ENCODE measurements around the gene SYT6. TPM values are rescaled to one million over a fixed set of nuclear protein-coding genes. Genes with fewer than 3 reads are reported as not detected.

The SYT6 gene
- total RNA-seq, 2 experiments from 2014 or later = not detected

DNA sequence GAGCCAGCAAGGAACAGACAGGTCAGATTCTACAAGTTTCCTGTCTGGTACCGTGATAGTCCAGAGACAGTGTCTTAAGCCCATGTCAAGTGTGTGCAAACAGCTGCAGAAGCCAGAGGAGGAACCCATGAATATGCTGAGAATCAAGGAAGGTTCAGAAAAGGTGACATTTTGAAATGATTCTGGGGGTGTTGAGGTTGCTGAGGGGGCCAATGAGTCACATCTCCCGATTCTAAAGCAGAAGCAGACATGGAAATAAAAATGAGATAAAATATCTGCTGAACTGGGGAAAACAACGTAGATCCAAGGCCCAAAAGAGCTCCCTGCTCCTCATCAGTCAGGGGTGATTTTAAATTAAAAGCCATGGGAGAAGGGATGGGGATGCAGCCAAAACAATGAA lies 15.8 kb upstream of the SYT6 start:
- POLR2A ChIA-PET = no interaction called here
- DNase-seq = no peak
- CTCF ChIA-PET = no interaction called here

DNA sequence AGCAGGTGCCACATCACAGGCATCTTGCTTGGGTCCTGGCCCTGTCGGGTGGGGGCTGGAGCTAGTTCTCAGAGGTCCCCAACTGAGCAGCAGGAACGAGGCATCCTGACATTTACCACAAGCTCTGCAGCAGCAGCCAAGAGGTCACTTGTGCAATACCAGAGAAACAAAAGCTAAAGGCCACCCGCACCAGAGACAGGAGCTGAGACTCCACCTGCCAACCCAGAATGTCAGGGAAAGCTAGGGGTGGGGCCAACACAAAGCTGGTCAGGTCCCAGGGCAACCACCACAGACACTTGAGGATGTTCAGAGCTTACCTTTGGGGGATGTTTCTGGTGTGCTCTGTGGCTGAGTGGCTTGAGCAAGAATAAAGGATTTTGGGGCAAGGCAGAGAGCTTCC lies 13.6 kb upstream of the SYT6 start:
- H3K4me1 Mint-ChIP-seq = no peaks in the 10 kb centered on the region
- no peaks in the 10 kb centered on the region for H3K36me3 Mint-ChIP-seq (ENCODE audit: low read depth)
- H3K9me3 Mint-ChIP-seq = no peaks in the 10 kb centered on the region
- DNase-seq = no peak
- ChIA-PET POLR2A (no interaction called here), CTCF (no interaction called here)
- no peak overlapping the region for H3K4me3 Mint-ChIP-seq
- peaks cover 2% of the 10 kb centered on the region for H3K27me3 Mint-ChIP-seq
- H3K27ac Mint-ChIP-seq = no peak overlapping the region

More for the DNA sequence above, 15.8 kb upstream of the SYT6 start:
- Mint-ChIP-seq H3K4me3 (no peak overlapping the region), H3K36me3 (ENCODE audit: low read depth) (no peaks in the 10 kb centered on the region), H3K4me1 (no peaks in the 10 kb centered on the region), H3K9me3 (no peaks in the 10 kb centered on the region), H3K27me3 (no peaks in the 10 kb centered on the region), H3K27ac (no peak overlapping the region)

DNA sequence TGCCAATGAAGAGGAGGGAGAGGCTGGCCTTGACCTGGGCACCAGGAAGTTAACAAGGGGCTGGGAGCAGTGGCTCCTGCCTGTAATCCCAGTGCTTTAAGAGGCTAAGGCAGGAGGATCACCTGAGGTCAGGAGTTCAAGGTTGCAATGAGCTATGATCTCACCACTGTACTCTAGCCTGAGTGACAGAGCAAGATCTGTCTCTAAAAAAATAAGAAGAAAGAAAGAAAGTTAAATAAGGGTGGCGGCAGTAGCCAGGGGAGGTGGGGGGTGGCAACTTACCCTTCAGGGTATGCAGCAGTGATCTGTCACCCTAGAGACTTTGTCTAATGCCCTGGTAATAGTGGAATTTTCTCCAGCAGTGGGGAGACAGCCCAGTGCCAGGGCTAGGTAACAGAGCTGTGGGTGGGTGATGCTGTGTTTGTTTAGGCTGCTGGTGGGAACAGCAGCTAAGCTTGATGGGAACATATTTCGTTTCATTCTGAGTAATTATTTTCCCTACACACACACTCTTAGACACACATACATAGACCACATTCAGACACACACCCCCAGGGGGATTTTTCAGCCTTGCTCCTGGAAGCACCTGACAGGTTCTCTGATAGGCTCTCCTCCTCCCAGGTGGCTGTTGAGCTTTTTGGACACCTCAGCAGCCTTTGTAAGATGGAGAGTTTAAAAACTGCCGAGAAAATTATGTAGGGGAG lies 11.3 kb upstream of the SYT6 start:
- Mint-ChIP-seq H3K27me3 (peaks cover 19% of the 10 kb centered on the region), H3K4me1 (no peaks in the 10 kb centered on the region), H3K27ac (no peak overlapping the region), H3K36me3 (ENCODE audit: low read depth) (no peaks in the 10 kb centered on the region), H3K9me3 (no peaks in the 10 kb centered on the region), H3K4me3 (no peak overlapping the region)
- POLR2A ChIA-PET = interaction anchor here (0.6 kb wide), 1 partner anchor 167 kb away, joined by 3 read pairs; no protein-coding TSS in a partner anchor
- CTCF ChIA-PET = no interaction called here
- no peak for DNase-seq

DNA sequence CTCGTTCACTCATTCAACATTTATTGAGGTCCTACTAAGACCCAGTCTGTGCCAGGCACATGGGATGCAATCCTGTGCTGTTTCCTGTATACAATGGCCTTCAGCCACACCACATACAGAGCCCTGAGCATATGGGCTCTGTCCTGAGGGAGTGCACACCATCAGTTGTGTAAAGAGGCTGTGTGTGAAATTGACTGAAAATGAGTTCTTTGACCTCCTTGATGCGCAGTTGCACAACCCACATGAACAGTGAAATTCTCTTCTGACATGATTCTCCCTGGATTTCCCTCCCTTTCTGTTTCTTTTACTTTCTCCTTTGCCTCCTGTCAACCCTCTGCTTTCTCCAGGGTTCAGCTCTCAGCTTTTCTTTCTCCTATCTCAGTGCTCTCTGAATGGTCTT lies 6.3 kb upstream of the SYT6 start:
- H3K36me3 Mint-ChIP-seq (ENCODE audit: low read depth) = no peaks in the 10 kb centered on the region
- no peak for DNase-seq
- CTCF ChIA-PET = interaction anchor here (0.6 kb wide), 1 partner anchor 123 kb away, joined by 4 read pairs; no protein-coding TSS in a partner anchor
- POLR2A ChIA-PET = no interaction called here
- no peaks in the 10 kb centered on the region for H3K4me1 Mint-ChIP-seq
- H3K9me3 Mint-ChIP-seq = no peaks in the 10 kb centered on the region
- H3K27me3 Mint-ChIP-seq = peaks cover 50% of the 10 kb centered on the region
- H3K27ac Mint-ChIP-seq = no peak overlapping the region
- no peak overlapping the region for H3K4me3 Mint-ChIP-seq

DNA sequence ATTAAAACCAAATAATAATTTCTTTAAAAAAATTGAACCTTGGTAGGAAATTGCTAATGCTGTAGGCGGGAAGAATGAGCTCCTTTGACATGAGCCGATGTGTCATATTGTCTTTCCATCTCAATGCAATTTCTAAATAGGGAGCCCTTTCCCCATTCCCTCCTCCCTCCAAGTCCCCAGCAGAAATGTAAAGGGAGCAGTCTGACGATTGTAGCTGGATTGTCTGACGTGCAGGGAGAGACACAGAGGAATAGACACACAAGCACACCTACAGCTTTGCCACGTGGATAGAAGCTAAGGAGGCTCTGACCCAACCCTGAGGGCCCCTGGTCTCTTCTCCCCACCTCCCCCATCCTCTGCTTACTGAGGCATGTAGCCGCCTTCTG lies 3.6 kb upstream of the SYT6 start:
- Mint-ChIP-seq H3K4me3 (no peak overlapping the region), H3K4me1 (peaks cover 5% of the 10 kb centered on the region), H3K9me3 (no peaks in the 10 kb centered on the region), H3K27ac (no peak overlapping the region), H3K27me3 (peaks cover 65% of the 10 kb centered on the region), H3K36me3 (ENCODE audit: low read depth) (no peaks in the 10 kb centered on the region)
- POLR2A ChIA-PET = no interaction called here
- CTCF ChIA-PET = interaction anchor here (0.8 kb wide), 1 partner anchor 125 kb away, joined by 3 read pairs; no protein-coding TSS in a partner anchor
- no peak for DNase-seq

DNA sequence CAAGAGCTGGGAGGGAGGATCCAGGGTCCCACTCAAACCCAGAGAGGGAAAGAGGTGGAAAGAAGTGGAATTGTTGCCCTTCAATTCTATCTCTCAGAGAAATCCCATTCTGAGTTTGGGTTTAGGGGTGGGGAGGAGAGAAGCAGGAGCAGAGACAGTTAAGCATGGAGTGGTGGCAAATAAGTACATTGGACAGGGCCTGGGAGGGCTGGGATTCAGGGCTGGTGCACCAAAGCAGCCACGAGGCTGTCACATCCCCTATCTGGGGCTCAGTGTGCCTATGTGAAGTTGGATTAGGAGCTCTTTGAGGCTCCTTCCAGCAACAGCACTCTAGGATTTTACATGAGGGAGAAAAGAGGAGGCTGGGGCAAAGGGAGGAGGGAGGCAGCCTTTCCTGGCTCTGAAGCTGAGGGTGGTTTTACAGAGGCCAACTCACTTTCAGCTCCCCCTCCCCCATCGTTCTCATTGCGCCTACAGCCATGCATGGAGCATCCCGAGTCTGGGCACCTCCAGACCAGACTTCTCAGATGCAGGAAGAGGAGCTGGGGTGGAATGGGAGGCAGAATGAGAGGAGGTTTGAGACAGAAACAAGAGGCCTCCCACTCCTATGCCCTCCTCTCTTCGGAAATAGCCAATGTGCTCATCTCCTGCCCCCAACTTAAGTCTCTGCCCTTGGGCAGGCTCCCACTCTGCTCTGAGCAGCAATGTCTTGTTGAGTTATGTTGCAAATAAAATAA lies 3.0 kb upstream of the SYT6 start:
- ChIA-PET POLR2A (no interaction called here), CTCF (interaction anchor here (0.8 to 1.0 kb wide), 2 partner anchors 42 to 126 kb away, joined by 3 read pairs; no protein-coding TSS in a partner anchor)
- H3K9me3 Mint-ChIP-seq = no peaks in the 10 kb centered on the region
- H3K4me1 Mint-ChIP-seq = peaks cover 5% of the 10 kb centered on the region
- H3K4me3 Mint-ChIP-seq = no peak overlapping the region
- H3K27ac Mint-ChIP-seq = no peak overlapping the region
- H3K36me3 Mint-ChIP-seq (ENCODE audit: low read depth) = no peaks in the 10 kb centered on the region
- peaks cover 67% of the 10 kb centered on the region for H3K27me3 Mint-ChIP-seq
- DNase-seq = no peak

DNA sequence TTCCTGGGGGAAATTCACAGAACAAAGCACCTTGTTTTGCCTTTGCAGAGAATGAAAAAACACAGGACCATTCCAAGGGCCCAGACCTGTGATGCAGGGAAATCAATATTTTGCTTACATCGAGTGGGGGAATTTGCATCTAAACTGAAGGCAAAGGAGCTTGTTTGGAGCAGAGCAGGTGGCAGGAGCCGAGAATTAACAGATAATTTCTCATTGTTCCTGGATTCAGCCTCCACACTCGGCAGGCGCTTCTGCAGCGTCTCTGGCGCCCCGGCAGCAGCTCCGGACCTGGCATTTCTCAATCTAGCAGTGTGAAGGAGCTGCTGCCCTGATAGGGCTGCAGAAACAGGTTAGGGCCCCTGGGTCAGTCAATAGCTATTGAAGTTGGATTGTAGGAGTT lies 2.0 kb upstream of the SYT6 start:
- CTCF ChIA-PET = interaction anchor here (1.0 kb wide), 1 partner anchor 43 kb away, joined by 3 read pairs; no protein-coding TSS in a partner anchor
- DNase-seq = no peak
- Mint-ChIP-seq H3K36me3 (ENCODE audit: low read depth) (no peaks in the 10 kb centered on the region), H3K27me3 (peaks cover 69% of the 10 kb centered on the region), H3K4me1 (peaks cover 5% of the 10 kb centered on the region), H3K4me3 (no peak overlapping the region), H3K9me3 (no peaks in the 10 kb centered on the region), H3K27ac (no peak overlapping the region)
- POLR2A ChIA-PET = no interaction called here

DNA sequence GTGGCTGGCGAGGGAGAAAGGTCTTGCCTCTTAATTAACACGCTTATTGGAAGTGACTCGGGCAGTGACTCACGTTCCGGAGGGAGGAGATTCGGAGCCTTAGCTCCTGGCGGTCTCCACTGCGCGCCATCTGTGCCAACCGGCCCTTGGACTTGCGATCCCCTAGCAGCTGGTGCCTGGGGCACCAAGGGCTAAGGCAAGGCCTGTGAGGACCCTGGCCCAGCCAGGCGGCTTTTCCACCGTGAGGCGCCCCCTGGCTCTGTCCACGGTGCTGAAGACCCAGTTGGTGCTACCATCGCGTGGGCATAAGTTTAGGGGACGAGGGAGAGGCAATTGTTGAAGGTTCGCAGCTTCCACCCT lies 1.3 kb upstream of the SYT6 start:
- H3K9me3 Mint-ChIP-seq = no peaks in the 10 kb centered on the region
- no peaks in the 10 kb centered on the region for H3K36me3 Mint-ChIP-seq (ENCODE audit: low read depth)
- no peak overlapping the region for H3K4me3 Mint-ChIP-seq
- DNase-seq = no peak
- no peak overlapping the region for H3K27ac Mint-ChIP-seq
- peaks cover 5% of the 10 kb centered on the region for H3K4me1 Mint-ChIP-seq
- peaks cover 70% of the 10 kb centered on the region for H3K27me3 Mint-ChIP-seq
- POLR2A ChIA-PET = no interaction called here
- CTCF ChIA-PET = interaction anchor here (0.7 kb wide), 1 partner anchor 19 kb away, joined by 3 read pairs; no protein-coding TSS in a partner anchor

DNA sequence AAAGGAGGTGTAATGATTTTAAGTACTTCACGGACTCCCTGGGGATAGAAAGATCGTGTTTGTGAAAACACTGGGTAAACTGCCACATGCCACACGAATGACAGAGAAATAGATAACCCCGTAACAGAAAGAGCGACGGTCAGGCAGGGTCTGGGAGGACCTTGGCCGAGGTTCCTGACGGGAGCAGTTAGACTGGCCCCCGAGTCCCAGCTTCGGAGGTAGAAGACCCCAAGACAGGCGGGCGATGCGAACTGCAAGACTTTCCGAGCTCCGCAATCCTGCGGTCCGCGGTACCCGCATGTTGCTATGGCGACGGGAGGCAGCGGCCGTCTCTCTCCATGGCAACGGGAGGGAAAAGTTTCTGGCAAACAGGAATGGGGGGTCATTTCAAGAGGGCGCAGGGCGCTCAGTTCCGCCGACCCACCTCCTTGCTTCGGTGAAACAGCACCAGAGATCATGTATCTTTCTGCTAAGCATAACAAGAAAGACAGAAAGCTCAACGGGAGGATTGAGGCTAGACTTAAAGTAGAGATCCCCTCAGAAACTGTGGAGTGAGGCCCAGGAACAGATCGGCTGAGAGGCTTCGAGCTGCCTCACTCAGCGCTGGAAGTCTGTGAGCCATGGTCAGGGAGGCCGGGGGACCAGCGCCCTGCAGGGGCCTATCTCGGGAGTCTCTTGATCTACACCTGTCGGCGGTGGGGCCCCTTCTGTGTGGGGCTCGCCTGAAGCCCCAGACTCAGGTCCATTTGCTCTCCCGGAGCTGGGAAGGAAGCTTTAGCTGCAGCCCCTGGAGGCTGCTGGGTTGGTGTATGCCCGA lies 685 bp upstream of the SYT6 start:
- ChIA-PET POLR2A (no interaction called here), CTCF (interaction anchor here (0.7 kb wide), 1 partner anchor 18 kb away, joined by 3 read pairs; no protein-coding TSS in a partner anchor)
- H3K9me3 Mint-ChIP-seq = no peaks in the 10 kb centered on the region
- no peak for DNase-seq
- H3K27ac Mint-ChIP-seq = no peak overlapping the region
- H3K4me3 Mint-ChIP-seq = no peak overlapping the region
- H3K4me1 Mint-ChIP-seq = peaks cover 5% of the 10 kb centered on the region
- peaks cover 72% of the 10 kb centered on the region for H3K27me3 Mint-ChIP-seq
- no peaks in the 10 kb centered on the region for H3K36me3 Mint-ChIP-seq (ENCODE audit: low read depth)

DNA sequence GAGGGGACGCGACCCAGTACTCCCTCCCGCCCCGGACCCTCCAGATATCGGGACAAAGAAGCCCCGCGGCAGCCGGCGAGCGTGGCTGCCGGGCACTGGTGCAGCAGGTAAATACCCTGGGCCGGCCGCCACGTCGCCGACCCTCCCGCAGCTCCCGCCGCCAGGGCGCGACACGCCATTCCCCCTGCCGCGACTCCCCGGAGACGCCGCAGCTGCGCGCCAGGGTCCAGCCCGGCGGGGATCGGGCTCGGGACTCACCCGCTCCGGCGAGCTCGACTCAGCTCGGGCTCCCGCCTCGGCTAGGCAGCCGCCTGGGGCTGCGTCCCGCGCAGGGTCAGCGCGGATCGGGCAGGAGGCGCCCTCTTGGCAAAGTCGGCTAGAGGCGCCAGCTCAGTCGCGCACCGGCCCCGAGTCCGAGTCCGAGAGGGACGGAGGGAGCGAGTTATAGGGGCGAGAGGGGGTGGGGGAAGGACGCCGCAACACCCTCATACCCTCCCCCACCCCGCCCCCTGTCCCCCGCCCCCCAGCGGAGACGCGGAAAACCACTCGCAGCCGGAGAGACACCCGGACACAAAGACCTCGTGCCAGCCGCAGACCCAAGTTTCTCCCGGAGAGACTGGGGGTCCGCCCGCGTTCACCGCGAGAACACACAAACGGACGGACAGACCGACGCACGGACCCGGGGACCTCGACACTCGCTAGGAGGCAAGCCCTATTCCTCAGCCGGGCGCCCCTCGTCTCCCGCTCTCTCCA lies 985 bp downstream of the SYT6 start:
- DNase-seq = no peak

DNA sequence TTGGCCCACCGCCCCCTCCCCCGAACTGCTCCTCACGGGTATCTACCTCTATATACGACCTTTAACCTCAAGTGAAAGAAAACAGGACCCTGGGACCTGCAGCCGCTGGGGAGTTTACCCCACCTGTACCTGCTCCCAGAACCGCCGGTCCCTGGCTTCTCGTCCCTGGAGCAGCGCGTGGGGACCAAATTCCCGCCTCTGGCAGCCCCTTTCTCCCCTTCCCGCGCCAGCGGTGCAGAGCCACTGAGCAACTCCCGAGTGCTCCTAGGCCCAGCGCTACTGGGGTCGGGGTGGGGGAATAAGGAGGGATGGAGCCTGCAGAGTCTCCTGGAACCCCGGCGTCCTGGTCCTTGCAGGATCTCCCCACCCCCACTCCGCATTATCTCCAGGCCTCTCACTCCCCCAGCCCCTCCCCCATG lies 1.6 kb downstream of the SYT6 start:
- no peaks in the 10 kb centered on the region for H3K36me3 Mint-ChIP-seq (ENCODE audit: low read depth)
- peaks cover 5% of the 10 kb centered on the region for H3K4me1 Mint-ChIP-seq
- DNase-seq = no peak
- peaks cover 75% of the 10 kb centered on the region for H3K27me3 Mint-ChIP-seq
- ChIA-PET CTCF (no interaction called here), POLR2A (no interaction called here)
- no peak overlapping the region for H3K4me3 Mint-ChIP-seq
- H3K27ac Mint-ChIP-seq = no peak overlapping the region
- H3K9me3 Mint-ChIP-seq = no peaks in the 10 kb centered on the region

More for the DNA sequence above, 985 bp downstream of the SYT6 start:
- H3K27me3 Mint-ChIP-seq = peaks cover 76% of the 10 kb centered on the region
- H3K9me3 Mint-ChIP-seq = no peaks in the 10 kb centered on the region
- CTCF ChIA-PET = no interaction called here
- H3K36me3 Mint-ChIP-seq (ENCODE audit: low read depth) = no peaks in the 10 kb centered on the region
- H3K4me3 Mint-ChIP-seq = no peak overlapping the region
- POLR2A ChIA-PET = no interaction called here
- peaks cover 5% of the 10 kb centered on the region for H3K4me1 Mint-ChIP-seq
- no peak overlapping the region for H3K27ac Mint-ChIP-seq

DNA sequence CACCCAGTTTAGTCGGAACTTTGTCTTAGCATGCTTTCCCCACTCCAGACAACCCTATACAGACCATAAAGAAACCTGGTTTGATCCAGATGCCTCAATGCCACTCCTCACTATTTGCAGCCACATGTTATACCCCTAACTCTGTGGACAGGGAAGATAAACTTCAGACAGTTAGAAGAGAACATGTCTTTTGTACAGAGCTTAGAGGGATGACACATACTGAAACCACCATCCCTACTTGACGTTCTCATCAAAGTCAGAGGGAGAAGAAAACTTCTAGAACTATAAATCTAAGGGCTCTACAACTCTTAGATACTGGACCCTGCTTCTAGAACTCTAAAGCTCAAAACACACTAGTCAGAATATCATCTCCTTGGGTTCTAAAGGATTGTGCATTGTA lies 3.7 kb downstream of the SYT6 start:
- CTCF ChIA-PET = interaction anchor here (1.0 kb wide), 1 partner anchor 15 kb away, joined by 3 read pairs; no protein-coding TSS in a partner anchor
- DNase-seq = no peak
- Mint-ChIP-seq H3K9me3 (no peaks in the 10 kb centered on the region), H3K4me3 (no peak overlapping the region), H3K27ac (no peak overlapping the region), H3K36me3 (ENCODE audit: low read depth) (no peaks in the 10 kb centered on the region), H3K27me3 (peaks cover 67% of the 10 kb centered on the region), H3K4me1 (peaks cover 5% of the 10 kb centered on the region)
- POLR2A ChIA-PET = no interaction called here
